SU-DHL-6 (cell line): ENCODE measurements around the gene TOMM34.

ENCODE experiments used
- H2AFZ ChIP-seq: fragments of 200-600 bp; sonication (generic); 2 replicates; pipeline ENCODE4 v1.6.1; 2014; ENCODE audit warnings: low read depth, mild to moderate bottlenecking, moderate library complexity, mixed read lengths, antibody characterized with exemption, low read length; ENCODE audit not compliant: severe bottlenecking
- H3F3A ChIP-seq: fragments of 200-600 bp; shearing (Covaris generic); 2 replicates; pipeline ENCODE4 v1.6.0; 2016; ENCODE audit warnings: antibody characterized with exemption, mild to moderate bottlenecking; ENCODE audit not compliant: insufficient read depth
- H3K27ac ChIP-seq: fragments of 200-600 bp; sonication (generic); 2 replicates; pipeline ENCODE4 v1.5.1; 2016; ENCODE audit warnings: low read depth, mild to moderate bottlenecking, low read length, moderate library complexity, mixed read lengths
- H3K27me3 ChIP-seq: fragments of 200-600 bp; sonication (generic), shearing (Covaris generic); 2 replicates; pipeline ENCODE4 v1.6.0; 2014; ENCODE audit warnings: mild to moderate bottlenecking, low read length
- H3K36me3 ChIP-seq: fragments of 200-600 bp; sonication (generic); 2 replicates; pipeline ENCODE4 v1.6.1; 2014; ENCODE audit warnings: mild to moderate bottlenecking, low read length, mixed read lengths
- H3K4me2 ChIP-seq: fragments of 300-600, 200-600 bp; shearing (Covaris generic), sonication (generic); 2 replicates; pipeline ENCODE4 v1.6.0; 2014; ENCODE audit warnings: low read length, low read depth, mild to moderate bottlenecking; ENCODE audit not compliant: poor library complexity, severe bottlenecking
- H3K4me3 ChIP-seq: fragments of 200-600 bp; sonication (generic); 2 replicates; pipeline ENCODE4 v1.5.1; 2014; ENCODE audit warnings: antibody characterized with exemption, low read length, mild to moderate bottlenecking, mixed read lengths; ENCODE audit not compliant: insufficient read depth, poor library complexity, severe bottlenecking
- H3K79me2 ChIP-seq: fragments of 200-600 bp; sonication (generic); 2 replicates; pipeline ENCODE4 v1.6.1; 2014; ENCODE audit warnings: mild to moderate bottlenecking, low read length, moderate library complexity; ENCODE audit not compliant: insufficient read depth
- H3K9ac ChIP-seq: fragments of 200-600 bp; sonication (generic); 2 replicates; pipeline ENCODE4 v1.7.0; 2014; ENCODE audit warnings: mild to moderate bottlenecking, low read length
- H3K9me2 ChIP-seq: fragments of 200-600 bp; sonication (generic); replicated peaks from 2 replicates; pipeline ENCODE4 v1.6.1; 2014; ENCODE audit warnings: low read length; ENCODE audit not compliant: insufficient read depth
- H3K9me3 ChIP-seq: fragments of 200-600 bp; sonication (generic); 2 replicates; pipeline ENCODE4 v1.6.1; 2014; ENCODE audit warnings: low read length, mixed read lengths; ENCODE audit not compliant: insufficient read depth
- H4K20me1 ChIP-seq: fragments of 200-600 bp; sonication (generic); 2 replicates; pipeline ENCODE4 v1.6.1; 2014; ENCODE audit warnings: low read depth, mild to moderate bottlenecking, antibody characterized with exemption, low read length, moderate library complexity, mixed read lengths
- CTCF ChIP-seq: fragments of 200-600 bp; sonication (generic); IDR thresholded peaks from one replicate; pipeline ENCODE4 v1.5.1; 2017; ENCODE audit warnings: antibody characterized with exemption, mild to moderate bottlenecking, low read length, moderate library complexity; ENCODE audit not compliant: insufficient read depth, poor library complexity, severe bottlenecking
- EZH2phosphoT487 ChIP-seq: fragments of 200-600 bp; sonication (generic), shearing (Covaris generic); conservative IDR thresholded peaks from 2 replicates; pipeline ENCODE4 v1.6.1; 2018; ENCODE audit warnings: mild to moderate bottlenecking, antibody characterized with exemption, low read length, moderate library complexity, mixed read lengths

Gene TOMM34

GRCh38 chr20:44963325-44964215 lies 3.4 kb upstream of the TOMM34 start:
- Histone ChIP-seq H4K20me1 (no peaks in the 10 kb centered on the region; the same call in 1 of the 2 replicates), H2AFZ (no peak overlapping the region), H3K9me2 (no peaks in the 10 kb centered on the region), H3F3A (peaks cover 17% of the 10 kb centered on the region), H3K4me2 (no peak overlapping the region), H3K36me3 (no peaks in the 10 kb centered on the region), H3K4me3 (no peak overlapping the region), H3K9ac (no peak overlapping the region), H3K27me3 (no peaks in the 10 kb centered on the region), H3K79me2 (peaks cover 39% of the 10 kb centered on the region), H3K9me3 (no peaks in the 10 kb centered on the region), H3K27ac (no peak overlapping the region)
- no peak for TF ChIP-seq EZH2phosphoT487
- TF ChIP-seq CTCF = no peak

- Histone ChIP-seq H3F3A (peaks cover 7% of the 10 kb centered on the region), H2AFZ (no peak overlapping the region), H4K20me1 (no peaks in the 10 kb centered on the region; the same call in 1 of the 2 replicates), H3K4me3 (no peak overlapping the region), H3K27me3 (no peaks in the 10 kb centered on the region), H3K27ac (no peak overlapping the region), H3K79me2 (peaks cover 39% of the 10 kb centered on the region), H3K4me2 (no peak overlapping the region), H3K9me3 (no peaks in the 10 kb centered on the region), H3K36me3 (peaks cover 4% of the 10 kb centered on the region; the same call in 1 of the 2 replicates), H3K9ac (no peak overlapping the region), H3K9me2 (no peaks in the 10 kb centered on the region)
- TF ChIP-seq CTCF = no peak
- no peak for TF ChIP-seq EZH2phosphoT487
These were observed 2.3 kb upstream of the TOMM34 start for GRCh38 chr20:44962483-44962882.

GRCh38 chr20:44961870-44962267 lies 1.7 kb upstream of the TOMM34 start:
- H3K36me3 ChIP-seq = peaks cover 5% of the 10 kb centered on the region; the same call in 1 of the 2 replicates
- H3K9me3 ChIP-seq = no peaks in the 10 kb centered on the region
- no peaks in the 10 kb centered on the region for H3K9me2 ChIP-seq
- no peak overlapping the region for H2AFZ ChIP-seq
- H3K27me3 ChIP-seq = no peaks in the 10 kb centered on the region
- peaks cover 39% of the 10 kb centered on the region for H3K79me2 ChIP-seq
- H3K4me3 ChIP-seq = no peak overlapping the region
- H3K27ac ChIP-seq = no peak overlapping the region
- no peak overlapping the region for H3K9ac ChIP-seq
- no peaks in the 10 kb centered on the region; the same call in 1 of the 2 replicates for H4K20me1 ChIP-seq
- no peak overlapping the region for H3K4me2 ChIP-seq
- TF ChIP-seq CTCF (no peak), EZH2phosphoT487 (no peak)
- peaks cover 3% of the 10 kb centered on the region; the same call in 1 of the 2 replicates for H3F3A ChIP-seq
